Esophagus (tissue), 2 donors: Measurements from ENCODE around the gene SERPINA5. TPM values are rescaled to one million over a fixed set of nuclear protein-coding genes. Genes with fewer than 3 reads are reported as not detected.

ENCODE experiments used
- H3K27ac ChIP-seq, 2 donors: one replicate each; pipeline ENCODE4 v1.5.1; 2013; ENCODE audit warnings: low read depth in 2 of 2, mild to moderate bottlenecking in 2 of 2, inconsistent platforms in 1 of 2, low read length in 1 of 2, moderate library complexity in 1 of 2
- H3K27me3 ChIP-seq, 2 donors: one replicate each; pipeline ENCODE4 v1.6.1; 2013; ENCODE audit warnings: low read length in 2 of 2, control low read depth in 1 of 2, mild to moderate bottlenecking in 1 of 2; ENCODE audit not compliant: insufficient read depth in 2 of 2, control insufficient read depth in 1 of 2
- H3K36me3 ChIP-seq, 2 donors: one replicate each; pipeline ENCODE4 v1.6.1; 2013; ENCODE audit warnings: low read length in 1 of 2; ENCODE audit not compliant: control insufficient read depth in 2 of 2, insufficient read depth in 2 of 2
- H3K4me1 ChIP-seq, 2 donors: one replicate each; pipeline ENCODE4 v1.6.1; 2013; ENCODE audit warnings: low read length in 1 of 2; ENCODE audit not compliant: control insufficient read depth in 2 of 2, insufficient read depth in 2 of 2
- H3K4me3 ChIP-seq, 2 donors: one replicate each; pipeline ENCODE4 v1.5.1; 2013; ENCODE audit warnings: low read length in 2 of 2, mild to moderate bottlenecking in 2 of 2, low read depth in 1 of 2, moderate library complexity in 1 of 2
- H3K9me3 ChIP-seq, 2 donors: one replicate each; pipeline ENCODE4 v1.6.1; 2013; ENCODE audit warnings: mild to moderate bottlenecking in 2 of 2, low read depth in 1 of 2, low read length in 1 of 2, moderate library complexity in 1 of 2; ENCODE audit not compliant: control insufficient read depth in 2 of 2, insufficient read depth in 1 of 2
- WGBS, 2 donors: extraction: QIAGEN DNeasy Blood & Tissue Kit; methylation state at CpG; one replicate each; pipeline ENCODE4 v1.1.7; 2013; 5-methylcytosine and 5-hydroxymethylcytosine counted together
- polyA plus RNA-seq, 2 donors: library from polyadenylated mRNA; stranded (reverse); fragments of 200-250 nt; gene quantifications; one replicate each; pipeline ENCODE4 v1.2.3, GENCODE V29; 2013
- donor health status: healthy with polysubstance abuse.
- donor health status: Bipolar disorder and iron deficiency.

Gene SERPINA5
- polyA plus RNA-seq, 2 donors = 0.10 to 0.16 TPM

- 80% methylated on average over 5 of the region's 5 CpGs for WGBS, 2 donors
- H3K36me3 ChIP-seq = no peaks in the 10 kb centered on the region
- no peaks in the 10 kb centered on the region for H3K9me3 ChIP-seq
- no peaks in the 10 kb centered on the region for H3K27me3 ChIP-seq
- H3K4me3 ChIP-seq = no peak overlapping the region
- H3K4me1 ChIP-seq = peaks cover 0 to 2% of the 10 kb centered on the region in 2 donors
- H3K27ac ChIP-seq = no peak overlapping the region
These were observed 3.5 kb downstream of the SERPINA5 start for GRCh38 chr14:94584591-94585280.

- H3K9me3 ChIP-seq = no peaks in the 10 kb centered on the region
- H3K27ac ChIP-seq = no peak overlapping the region
- 78 to 83% methylated on average over 4 of the region's 4 CpGs for WGBS, 2 donors
- no peaks in the 10 kb centered on the region for H3K27me3 ChIP-seq
- peaks cover 0 to 2% of the 10 kb centered on the region in 2 donors for H3K4me1 ChIP-seq
- no peak overlapping the region for H3K4me3 ChIP-seq
- H3K36me3 ChIP-seq = no peaks in the 10 kb centered on the region
These were observed 5.4 kb downstream of the SERPINA5 start for GRCh38 chr14:94586635-94587034.

- Histone ChIP-seq H3K9me3 (no peaks in the 10 kb centered on the region), H3K36me3 (no peaks in the 10 kb centered on the region), H3K27me3 (no peaks in the 10 kb centered on the region), H3K27ac (no peak overlapping the region), H3K4me3 (no peak overlapping the region), H3K4me1 (peaks cover 0 to 2% of the 10 kb centered on the region in 2 donors)
- 82 to 85% methylated on average over 4 of the region's 4 CpGs for WGBS, 2 donors
These were observed 7.1 kb downstream of the SERPINA5 start for GRCh38 chr14:94588311-94588710.

- Histone ChIP-seq H3K27ac (no peak overlapping the region), H3K36me3 (no peaks in the 10 kb centered on the region), H3K9me3 (no peaks in the 10 kb centered on the region), H3K4me1 (no peaks in the 10 kb centered on the region), H3K4me3 (no peak overlapping the region), H3K27me3 (no peaks in the 10 kb centered on the region)
These were observed 9.8 kb downstream of the SERPINA5 start for GRCh38 chr14:94591073-94591472.

- no peaks in the 10 kb centered on the region for H3K27me3 ChIP-seq
- WGBS, 2 donors = 90 to 92% methylated on average over 8 of the region's 8 CpGs
- H3K4me3 ChIP-seq = no peak overlapping the region
- no peak overlapping the region for H3K27ac ChIP-seq
- H3K36me3 ChIP-seq = no peaks in the 10 kb centered on the region
- no peaks in the 10 kb centered on the region for H3K4me1 ChIP-seq
- no peaks in the 10 kb centered on the region for H3K9me3 ChIP-seq
These were observed 10.6 kb downstream of the SERPINA5 start for GRCh38 chr14:94591871-94592270.

GRCh38 chr14:94592457-94592856 is 11.2 kb downstream of the SERPINA5 start:
- no peaks in the 10 kb centered on the region for H3K27me3 ChIP-seq
- H3K4me1 ChIP-seq = no peaks in the 10 kb centered on the region
- H3K9me3 ChIP-seq = no peaks in the 10 kb centered on the region
- H3K4me3 ChIP-seq = no peak overlapping the region
- no peaks in the 10 kb centered on the region for H3K36me3 ChIP-seq
- H3K27ac ChIP-seq = no peak overlapping the region

GRCh38 chr14:94593376-94593748 is 12.1 kb downstream of the SERPINA5 start:
- H3K4me1 ChIP-seq = no peaks in the 10 kb centered on the region
- no peak overlapping the region for H3K4me3 ChIP-seq
- H3K27me3 ChIP-seq = no peaks in the 10 kb centered on the region
- H3K27ac ChIP-seq = no peak overlapping the region
- no peaks in the 10 kb centered on the region for H3K9me3 ChIP-seq
- WGBS, 2 donors = 84 to 88% methylated on average over 3 of the region's 3 CpGs
- no peaks in the 10 kb centered on the region for H3K36me3 ChIP-seq

GRCh38 chr14:94593749-94594431 is 12.7 kb downstream of the SERPINA5 start:
- no peaks in the 10 kb centered on the region for H3K36me3 ChIP-seq
- 79 to 83% methylated on average over 4 of the region's 4 CpGs for WGBS, 2 donors
- no peaks in the 10 kb centered on the region for H3K9me3 ChIP-seq
- H3K27me3 ChIP-seq = no peaks in the 10 kb centered on the region
- no peak overlapping the region for H3K27ac ChIP-seq
- peaks cover 0 to 4% of the 10 kb centered on the region in 2 donors for H3K4me1 ChIP-seq
- H3K4me3 ChIP-seq = no peak overlapping the region

GRCh38 chr14:94594441-94594840 is 13.2 kb downstream of the SERPINA5 start:
- no peak overlapping the region for H3K27ac ChIP-seq
- no peak overlapping the region for H3K4me3 ChIP-seq
- no peaks in the 10 kb centered on the region for H3K36me3 ChIP-seq
- WGBS, 2 donors = 92 to 96% methylated on average over 7 of the region's 7 CpGs
- H3K27me3 ChIP-seq = no peaks in the 10 kb centered on the region
- H3K4me1 ChIP-seq = peaks cover 0 to 8% of the 10 kb centered on the region in 2 donors
- no peaks in the 10 kb centered on the region for H3K9me3 ChIP-seq

GRCh38 chr14:94595912-94596311 is 14.7 kb downstream of the SERPINA5 start:
- H3K4me1 ChIP-seq = peaks cover 2 to 18% of the 10 kb centered on the region in 2 donors
- H3K36me3 ChIP-seq = no peaks in the 10 kb centered on the region
- H3K27me3 ChIP-seq = no peaks in the 10 kb centered on the region
- WGBS, 2 donors = 83 to 85% methylated on average over 2 of the region's 2 CpGs
- H3K4me3 ChIP-seq = no peak overlapping the region
- no peaks in the 10 kb centered on the region for H3K9me3 ChIP-seq
- H3K27ac ChIP-seq = no peak overlapping the region
